Stimulated activated CD4-positive, alpha-beta T cell treated with anti-CD3 and anti-CD28 coated beads, Interleukin-15, amount 100 ng/mL, for 24 hours (primary cell): ENCODE results near the gene POLR2E.

Experiments used
- DNase-seq: peaks from one replicate; pipeline ENCODE4 v3.0.0-alpha.2; 2020

The POLR2E gene

GRCh38 chr19:1042689-1043511 lies 52.3 kb downstream of the POLR2E start:
- no peak for DNase-seq

- no peak for DNase-seq
Measured at GRCh38 chr19:1041835-1042685, 53.1 kb downstream of the POLR2E start.

GRCh38 chr19:1041272-1041834 lies 53.8 kb downstream of the POLR2E start:
- DNase-seq = no peak

- DNase-seq = peak; percentile 94
Measured at GRCh38 chr19:1040476-1041271, 54.5 kb downstream of the POLR2E start.

- peak; percentile 100 for DNase-seq
Measured at GRCh38 chr19:1039646-1040475, 55.3 kb downstream of the POLR2E start, which contains the start of gene ABCA7. Gene ABCA7, plus strand, starts transcription at chr19:1040107. Its CDS starts 1,255 bp downstream, at chr19:1041362.

GRCh38 chr19:1038978-1039645 lies 56.1 kb downstream of the POLR2E start:
- DNase-seq = no peak

- no peak for DNase-seq
Measured at GRCh38 chr19:1037621-1038064, 57.5 kb downstream of the POLR2E start.
